CMK (cell line): ENCODE measurements around the gene RNF7.
A peak's percentile ranks its signal among the peaks of the same experiment; 100 is the strongest.
"Not testable (repeated sequence)": the region's sequence is repeated elsewhere in the genome, so short reads cannot be mapped to it uniquely, and the experiment has no call there.

Experiments
- DNase-seq: peaks from one replicate; pipeline ENCODE4 v3.0.0-alpha.2; 2010; ENCODE audit warnings: low read depth

RNF7 gene

DNA sequence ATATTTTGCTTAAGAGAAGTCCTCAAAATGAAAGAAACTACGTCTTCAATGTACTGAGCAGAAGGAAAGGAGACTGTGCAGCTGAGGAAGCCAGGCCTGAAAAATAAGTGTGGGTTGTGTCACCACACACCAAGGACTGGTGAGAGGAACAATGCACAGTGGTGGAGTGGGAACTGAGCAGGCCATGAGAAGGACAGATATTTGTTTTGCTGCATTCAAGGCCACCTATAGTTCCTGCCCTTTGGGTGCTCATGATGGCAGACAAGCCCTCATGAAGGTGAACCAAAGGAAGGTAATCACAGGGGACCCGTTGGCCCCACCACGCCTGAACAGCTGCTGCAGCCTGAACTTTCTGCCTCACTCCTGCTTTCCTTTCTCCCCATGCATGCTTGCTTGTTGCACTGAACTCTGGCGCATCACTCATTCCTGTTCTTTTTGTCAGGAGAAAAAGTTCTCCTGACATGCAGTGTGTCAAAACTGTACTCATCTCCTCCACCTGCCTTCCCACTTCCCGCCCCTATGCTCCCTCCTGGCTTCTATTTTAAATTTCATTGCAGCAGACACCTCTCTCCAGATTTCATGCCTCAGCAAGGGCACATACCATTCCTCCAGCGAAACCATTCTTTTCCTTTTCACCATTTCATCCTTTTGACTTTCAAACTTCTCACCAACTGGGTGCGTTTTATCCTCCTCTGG lies 2.2 kb upstream of the RNF7 start:
- no peak for DNase-seq

DNA sequence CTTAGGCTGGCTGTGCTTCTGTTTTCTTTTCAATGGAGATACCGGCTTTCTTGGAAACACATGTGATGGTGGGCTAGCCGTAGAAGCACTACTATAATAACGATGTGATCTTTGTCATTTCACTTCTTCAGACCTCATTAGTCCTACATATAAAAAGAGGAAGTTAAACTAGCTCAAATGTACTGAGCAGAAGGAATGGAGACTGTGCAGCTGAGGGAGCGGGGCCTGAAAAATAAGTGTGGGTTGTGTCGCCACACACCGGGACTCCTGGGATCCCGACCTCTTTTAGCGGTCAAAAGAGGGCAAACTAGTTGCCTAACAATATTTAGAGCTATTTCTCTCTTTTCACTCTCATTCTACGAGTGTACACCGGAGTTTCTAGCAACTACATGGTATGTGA lies 1.0 kb upstream of the RNF7 start:
- no peak for DNase-seq

GRCh38 chr3:141737678-141738021 lies 448 bp upstream of the RNF7 start:
- DNase-seq = no peak

GRCh38 chr3:141738891-141739363 lies 829 bp downstream of the RNF7 start:
- DNase-seq = no peak

DNA sequence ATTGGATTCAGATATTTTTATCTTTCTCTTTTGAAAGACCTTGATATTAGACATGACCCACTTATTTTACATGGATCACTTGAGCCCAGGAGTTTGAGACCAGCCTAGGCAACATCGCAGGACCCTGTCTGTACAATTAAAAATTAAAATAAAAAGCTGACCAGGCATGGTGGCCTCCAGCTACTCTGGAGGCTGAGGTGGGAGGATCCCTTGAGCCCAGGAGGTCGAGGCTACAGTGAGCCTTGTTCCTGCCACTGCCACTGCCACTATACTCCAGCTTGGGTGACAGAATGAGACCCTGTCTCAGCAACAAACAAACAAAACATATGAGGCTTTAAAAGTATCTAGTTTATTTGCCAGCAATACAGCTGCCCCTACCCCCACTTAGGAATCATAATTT lies 1.6 kb downstream of the RNF7 start:
- DNase-seq = no peak

- no peak for DNase-seq
Measured at GRCh38 chr3:141740349-141740748, 2.3 kb downstream of the RNF7 start.

- no peak for DNase-seq
Measured at GRCh38 chr3:141743305-141743704, 5.2 kb downstream of the RNF7 start.

DNA sequence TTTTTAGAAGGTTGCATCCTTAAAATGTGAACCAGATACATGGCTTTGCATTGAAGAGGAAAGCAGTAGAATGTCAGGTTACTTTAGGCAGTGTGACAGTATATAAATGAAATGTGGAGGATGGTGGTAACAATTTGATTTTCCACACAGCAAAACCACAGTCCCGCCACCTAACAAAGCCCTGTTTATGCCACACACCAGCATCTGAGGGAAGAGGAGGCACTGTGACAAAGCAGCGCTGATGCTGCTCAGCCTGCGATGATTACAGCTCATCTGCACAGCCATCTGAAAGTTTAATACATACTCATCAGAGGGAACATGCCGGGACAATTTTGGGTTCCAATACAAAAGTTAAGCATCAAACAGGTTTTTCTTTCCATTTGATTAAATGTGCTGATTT lies 8.9 kb downstream of the RNF7 start:
- DNase-seq = no peak

GRCh38 chr3:141753399-141753798 lies 15.3 kb downstream of the RNF7 start:
- DNase-seq = no peak

DNA sequence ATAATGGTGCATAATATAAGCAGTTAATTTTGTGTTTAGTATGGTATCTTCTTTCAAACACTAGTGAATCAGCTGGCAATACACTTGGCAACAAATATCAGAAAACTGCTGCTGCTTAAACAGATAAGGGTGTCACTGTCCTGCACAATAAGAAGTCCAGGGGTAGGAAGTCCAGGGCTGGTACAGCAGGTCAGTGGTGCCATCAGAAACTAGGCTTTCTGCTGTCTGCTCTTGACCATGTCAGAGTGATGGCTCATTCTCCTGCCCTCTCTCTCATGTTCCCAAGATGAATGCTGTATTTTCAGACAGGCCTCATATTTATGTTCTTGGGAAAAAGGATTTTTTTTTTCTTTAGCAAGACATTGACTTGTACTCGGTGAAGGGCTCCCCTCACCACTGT lies 15.9 kb downstream of the RNF7 start:
- DNase-seq = no peak

DNA sequence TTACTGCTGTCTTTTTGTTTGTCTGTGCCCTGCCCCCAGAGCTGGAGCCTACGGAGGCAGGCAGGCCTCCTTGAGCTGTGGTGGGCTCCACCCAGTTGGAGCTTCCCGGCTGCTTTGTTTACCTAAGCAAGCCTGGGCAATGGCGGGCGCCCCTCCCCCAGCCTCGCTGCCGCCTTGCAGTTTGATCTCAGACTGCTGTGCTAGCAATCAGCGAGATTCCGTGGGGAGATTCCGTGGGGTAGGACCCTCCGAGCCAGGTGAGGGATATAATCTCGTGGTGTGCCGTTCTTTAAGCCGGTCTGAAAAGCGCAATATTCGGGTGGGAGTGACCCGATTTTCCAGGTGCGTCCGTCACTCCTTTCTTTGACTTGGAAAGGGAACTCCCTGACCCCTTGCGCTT lies 24.5 kb downstream of the RNF7 start:
- not testable (repeated sequence) for DNase-seq

DNA sequence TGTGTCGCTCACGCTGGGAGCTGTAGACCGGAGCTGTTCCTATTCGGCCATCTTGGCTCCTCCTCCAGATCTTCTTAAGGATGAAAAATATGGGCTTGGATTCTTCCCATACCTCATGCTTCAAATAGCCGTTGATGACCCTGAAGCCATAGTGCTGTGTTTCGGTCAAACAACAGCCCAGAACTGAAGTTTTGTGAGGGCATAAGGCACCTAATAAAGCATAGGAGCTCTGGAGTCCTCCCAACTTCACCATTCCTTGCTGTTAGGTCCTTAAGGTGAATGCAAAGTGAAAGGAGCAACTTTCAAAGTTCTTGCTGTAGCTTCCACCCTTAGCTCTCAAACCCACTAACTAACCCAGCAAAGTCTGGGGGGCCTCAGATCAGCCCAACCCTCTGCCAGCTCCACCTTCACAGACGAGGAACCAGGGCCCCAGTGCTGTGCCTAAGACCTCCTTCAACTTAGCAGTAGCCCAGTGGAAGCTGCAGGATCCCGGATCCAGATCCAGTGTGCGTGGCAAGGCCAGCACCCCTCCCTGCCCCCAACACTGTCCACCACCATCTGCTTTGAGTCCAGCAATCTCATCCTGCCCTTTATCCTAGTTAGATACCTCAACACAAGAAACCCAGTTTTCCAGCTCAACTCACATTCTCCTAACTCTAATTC lies 25.1 kb downstream of the RNF7 start, which contains the start of gene GRK7:
Gene GRK7, plus strand, starts transcription at position 321 of the 663 bp plus-strand sequence. CDS start 14,877 bp downstream, outside the sequence.
- DNase-seq = no peak

- no peak for DNase-seq
Measured at GRCh38 chr3:141764045-141764444, 25.9 kb downstream of the RNF7 start.

DNA sequence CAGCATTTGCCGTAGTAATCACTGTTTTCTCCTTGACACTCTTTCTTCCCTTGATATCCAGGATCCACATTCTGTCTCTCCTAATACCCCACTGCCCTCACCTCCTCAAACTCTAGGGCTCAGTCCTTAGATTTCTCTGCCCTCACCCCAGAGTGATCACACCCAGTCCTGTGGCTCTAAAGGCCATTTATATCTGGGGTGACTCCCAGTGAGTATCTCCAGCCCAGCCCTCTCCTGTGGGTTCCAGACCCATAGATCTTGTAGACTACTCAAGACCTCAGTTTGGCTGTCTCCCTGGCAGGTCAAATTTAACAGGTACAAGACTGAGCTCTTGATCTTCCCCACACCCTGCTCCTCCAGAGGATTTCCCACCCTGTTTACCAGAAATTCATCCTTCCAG lies 26.4 kb downstream of the RNF7 start:
- DNase-seq = no peak

GRCh38 chr3:141764986-141765385 lies 26.9 kb downstream of the RNF7 start:
- DNase-seq = no peak

GRCh38 chr3:141767066-141767465 lies 29.0 kb downstream of the RNF7 start:
- peak; percentile 11 for DNase-seq

GRCh38 chr3:141769221-141769894 lies 31.3 kb downstream of the RNF7 start:
- peak; percentile 15 for DNase-seq

- DNase-seq = no peak
Measured at GRCh38 chr3:141773676-141774075, 35.6 kb downstream of the RNF7 start.

- DNase-seq = no peak
Measured at GRCh38 chr3:141776376-141776775, 38.3 kb downstream of the RNF7 start.

GRCh38 chr3:141776885-141777284 lies 38.8 kb downstream of the RNF7 start:
- DNase-seq = no peak

DNA sequence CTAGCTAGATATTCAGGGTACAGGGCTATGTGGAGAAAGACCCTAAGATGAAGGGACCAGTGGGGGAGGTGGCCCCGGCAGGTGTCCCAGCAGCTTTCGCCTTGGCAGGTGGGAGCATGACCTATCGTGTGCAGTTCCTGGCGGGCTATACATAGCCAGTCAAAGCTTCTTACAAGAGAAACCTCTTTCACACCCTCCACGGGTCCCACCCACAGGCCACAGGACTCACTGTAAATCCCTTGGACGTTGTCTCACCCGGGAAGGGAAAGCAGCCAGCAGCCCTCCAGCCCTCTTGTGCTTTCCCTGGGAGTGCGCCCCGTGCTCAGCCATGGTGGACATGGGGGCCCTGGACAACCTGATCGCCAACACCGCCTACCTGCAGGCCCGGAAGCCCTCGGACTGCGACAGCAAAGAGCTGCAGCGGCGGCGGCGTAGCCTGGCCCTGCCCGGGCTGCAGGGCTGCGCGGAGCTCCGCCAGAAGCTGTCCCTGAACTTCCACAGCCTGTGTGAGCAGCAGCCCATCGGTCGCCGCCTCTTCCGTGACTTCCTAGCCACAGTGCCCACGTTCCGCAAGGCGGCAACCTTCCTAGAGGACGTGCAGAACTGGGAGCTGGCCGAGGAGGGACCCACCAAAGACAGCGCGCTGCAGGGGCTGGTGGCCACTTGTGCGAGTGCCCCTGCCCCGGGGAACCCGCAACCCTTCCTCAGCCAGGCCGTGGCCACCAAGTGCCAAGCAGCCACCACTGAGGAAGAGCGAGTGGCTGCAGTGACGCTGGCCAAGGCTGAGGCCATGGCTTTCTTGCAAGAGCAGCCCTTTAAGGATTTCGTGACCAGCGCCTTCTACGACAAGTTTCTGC lies 40.1 kb downstream of the RNF7 start:
- DNase-seq = no peak

DNA sequence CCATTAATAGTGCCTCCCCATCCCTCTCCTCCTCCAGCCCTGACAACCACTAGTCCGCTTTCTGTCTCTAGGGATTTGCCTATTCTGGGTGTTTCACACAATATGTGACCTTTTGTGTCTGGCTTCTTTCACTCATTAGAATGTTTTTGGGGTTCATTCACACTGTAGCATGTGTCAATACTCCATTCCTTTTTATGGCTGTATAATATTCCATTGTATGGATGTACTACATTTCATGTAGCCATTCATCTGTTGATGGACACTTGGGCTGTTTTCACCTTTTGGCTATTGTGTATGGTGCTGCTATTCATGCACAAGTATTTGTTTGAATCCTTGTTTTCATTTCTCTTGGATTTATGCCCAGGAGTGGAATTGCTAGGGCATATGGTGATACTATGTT lies 41.6 kb downstream of the RNF7 start:
- DNase-seq = no peak
